ENCODE data around the gene TWSG1.

Gene TWSG1

GRCh38 chr18:9325716-9326115, 8.9 kb upstream of the TWSG1 start:
- Histone ChIP-seq H3K9me2 (replicated peaks; ENCODE audit: low read depth, low read length) (no peaks in the 10 kb centered on the region), H3K4me3 (ENCODE audit: low read length, poor library complexity, severe bottlenecking) (no peak overlapping the region), H3K9me3 (ENCODE audit: insufficient read depth, low read depth, low read length) (no peaks in the 10 kb centered on the region; the same call in 1 of the 2 replicates), H3K27me3 (ENCODE audit: insufficient read depth, low read length, poor library complexity, severe bottlenecking) (no peaks in the 10 kb centered on the region), H3K36me3 (ENCODE audit: insufficient read depth, low read length) (no peaks in the 10 kb centered on the region), H4K20me1 (ENCODE audit: insufficient read depth, low read length, poor library complexity, severe bottlenecking) (no peaks in the 10 kb centered on the region), H3F3A (ENCODE audit: low read depth) (no peaks in the 10 kb centered on the region), H3K4me2 (ENCODE audit: low read depth, low read length, poor library complexity, severe bottlenecking) (no peak overlapping the region), H3K9ac (ENCODE audit: low read depth, low read length, poor library complexity, severe bottlenecking) (no peak overlapping the region), H3K4me1 (ENCODE audit: insufficient read depth, low read length, poor library complexity, severe bottlenecking) (no peaks in the 10 kb centered on the region), H2AFZ (ENCODE audit: low read length) (no peak overlapping the region), H3K79me2 (ENCODE audit: insufficient read depth, low read length) (no peaks in the 10 kb centered on the region)
- no peak for TF ChIP-seq CTCF (conservative IDR thresholded peaks at IDR 0.05; ENCODE audit: low read length)

GRCh38 chr18:9328776-9329175, 5.8 kb upstream of the TWSG1 start:
- no peaks in the 10 kb centered on the region for H3F3A ChIP-seq (ENCODE audit: low read depth)
- no peaks in the 10 kb centered on the region for H3K27me3 ChIP-seq (ENCODE audit: insufficient read depth, low read length, poor library complexity, severe bottlenecking)
- no peaks in the 10 kb centered on the region for H4K20me1 ChIP-seq (ENCODE audit: insufficient read depth, low read length, poor library complexity, severe bottlenecking)
- no peak overlapping the region for H2AFZ ChIP-seq (ENCODE audit: low read length)
- no peaks in the 10 kb centered on the region; the same call in 1 of the 2 replicates for H3K9me3 ChIP-seq (ENCODE audit: insufficient read depth, low read depth, low read length)
- no peak for TF ChIP-seq CTCF (conservative IDR thresholded peaks at IDR 0.05; ENCODE audit: low read length)
- no peak for TF ChIP-seq EZH2phosphoT487 (IDR thresholded peaks at IDR 0.05; ENCODE audit: borderline replicate concordance)
- H3K4me3 ChIP-seq (ENCODE audit: low read length, poor library complexity, severe bottlenecking), result no peak overlapping the region
- H3K9me2 ChIP-seq (replicated peaks; ENCODE audit: low read depth, low read length), result no peaks in the 10 kb centered on the region
- H3K79me2 ChIP-seq (ENCODE audit: insufficient read depth, low read length), result no peaks in the 10 kb centered on the region
- no peaks in the 10 kb centered on the region for H3K36me3 ChIP-seq (ENCODE audit: insufficient read depth, low read length)
- H3K4me1 ChIP-seq (ENCODE audit: insufficient read depth, low read length, poor library complexity, severe bottlenecking), result no peaks in the 10 kb centered on the region
- no peak overlapping the region for H3K4me2 ChIP-seq (ENCODE audit: low read depth, low read length, poor library complexity, severe bottlenecking)
- no peak overlapping the region for H3K9ac ChIP-seq (ENCODE audit: low read depth, low read length, poor library complexity, severe bottlenecking)

GRCh38 chr18:9329471-9329870, 5.1 kb upstream of the TWSG1 start:
- TF ChIP-seq EZH2phosphoT487 (IDR thresholded peaks at IDR 0.05; ENCODE audit: borderline replicate concordance), result no peak
- no peak for TF ChIP-seq CTCF (conservative IDR thresholded peaks at IDR 0.05; ENCODE audit: low read length)
- Histone ChIP-seq H3K9ac (ENCODE audit: low read depth, low read length, poor library complexity, severe bottlenecking) (no peak overlapping the region), H3K4me1 (ENCODE audit: insufficient read depth, low read length, poor library complexity, severe bottlenecking) (no peaks in the 10 kb centered on the region), H3K9me3 (ENCODE audit: insufficient read depth, low read depth, low read length) (no peaks in the 10 kb centered on the region; the same call in 1 of the 2 replicates), H4K20me1 (ENCODE audit: insufficient read depth, low read length, poor library complexity, severe bottlenecking) (no peaks in the 10 kb centered on the region), H3K4me3 (ENCODE audit: low read length, poor library complexity, severe bottlenecking) (no peak overlapping the region), H3F3A (ENCODE audit: low read depth) (no peaks in the 10 kb centered on the region), H3K4me2 (ENCODE audit: low read depth, low read length, poor library complexity, severe bottlenecking) (no peak overlapping the region), H2AFZ (ENCODE audit: low read length) (no peak overlapping the region), H3K27me3 (ENCODE audit: insufficient read depth, low read length, poor library complexity, severe bottlenecking) (no peaks in the 10 kb centered on the region), H3K9me2 (replicated peaks; ENCODE audit: low read depth, low read length) (no peaks in the 10 kb centered on the region), H3K36me3 (ENCODE audit: insufficient read depth, low read length) (no peaks in the 10 kb centered on the region), H3K79me2 (ENCODE audit: insufficient read depth, low read length) (no peaks in the 10 kb centered on the region)
